Bone marrow (tissue), 2 donors: ENCODE results near the gene LRRC47.

Source experiments
- DNase-seq, 2 donors: peaks; one replicate each; lab custom pipeline; 2025; lab: John Stamatoyannopoulos, UW

Gene LRRC47

GRCh38 chr1:3747522-3747848, 48.8 kb downstream of the LRRC47 start:
- no peak for DNase-seq

DNA sequence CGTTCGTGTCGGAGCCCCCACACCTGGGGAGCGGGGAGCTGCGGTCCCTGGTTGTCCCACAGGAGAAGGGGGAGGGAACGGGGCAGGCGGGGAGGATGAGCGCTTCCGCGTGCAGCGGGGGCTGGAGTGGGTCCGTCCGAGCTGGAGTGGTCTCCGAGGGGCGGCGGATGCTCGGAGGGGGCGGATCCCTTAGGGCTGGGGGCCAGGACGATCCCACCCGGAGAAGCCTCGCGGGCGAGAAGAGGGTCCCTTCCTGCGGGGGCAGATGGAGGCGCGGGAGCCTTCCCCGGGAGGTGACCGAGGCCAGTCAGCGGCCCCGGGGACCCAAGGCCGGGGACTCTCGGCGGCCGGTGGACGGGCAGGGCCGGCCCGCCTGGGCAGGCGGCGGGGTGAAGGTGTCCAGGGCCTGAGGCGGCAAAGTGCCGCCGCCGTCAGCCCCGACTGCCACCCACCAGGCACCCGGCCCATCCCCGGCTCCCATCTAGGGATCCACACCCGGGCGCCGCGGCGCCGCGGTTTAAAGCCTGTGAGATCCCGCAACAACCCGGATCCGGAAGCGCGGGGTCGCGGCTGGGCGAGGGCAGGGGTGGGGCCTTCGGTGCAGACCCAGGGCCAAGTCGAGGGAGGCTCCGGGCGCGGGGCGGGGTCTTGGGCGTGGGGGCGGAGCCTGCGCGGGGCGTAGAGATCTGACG, 49.3 kb downstream of the LRRC47 start:
- peak; percentile 40 to 60 for DNase-seq

DNA sequence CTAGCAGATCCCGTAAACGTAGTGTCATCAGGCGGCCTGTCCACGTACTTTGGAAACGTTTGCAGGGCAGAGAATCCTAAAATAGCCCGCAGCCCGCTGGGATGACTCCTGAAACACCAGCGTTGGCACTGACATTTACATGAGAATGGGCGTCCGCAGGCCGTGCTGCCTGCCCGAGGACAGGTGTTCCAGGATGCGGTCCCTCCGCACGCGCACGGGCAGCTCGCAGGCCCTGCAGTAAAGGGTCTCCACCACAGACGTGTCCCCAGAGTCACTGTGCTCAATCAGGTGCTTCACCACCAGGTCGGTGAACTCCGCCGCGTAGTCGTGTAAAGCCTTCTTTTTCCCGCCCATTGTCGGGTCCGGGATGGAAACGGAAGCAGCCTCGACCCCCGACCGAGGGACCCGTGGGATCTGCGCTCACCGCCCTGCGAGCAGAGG, 49.9 kb downstream of the LRRC47 start:
- no peak for DNase-seq

GRCh38 chr1:3745590-3746381, 50.5 kb downstream of the LRRC47 start:
- no peak for DNase-seq

- DNase-seq: no peak
Observed at GRCh38 chr1:3745071-3745470, 51.2 kb downstream of the LRRC47 start.

- DNase-seq: no peak
Observed at GRCh38 chr1:3744646-3745045, 51.7 kb downstream of the LRRC47 start.

DNA sequence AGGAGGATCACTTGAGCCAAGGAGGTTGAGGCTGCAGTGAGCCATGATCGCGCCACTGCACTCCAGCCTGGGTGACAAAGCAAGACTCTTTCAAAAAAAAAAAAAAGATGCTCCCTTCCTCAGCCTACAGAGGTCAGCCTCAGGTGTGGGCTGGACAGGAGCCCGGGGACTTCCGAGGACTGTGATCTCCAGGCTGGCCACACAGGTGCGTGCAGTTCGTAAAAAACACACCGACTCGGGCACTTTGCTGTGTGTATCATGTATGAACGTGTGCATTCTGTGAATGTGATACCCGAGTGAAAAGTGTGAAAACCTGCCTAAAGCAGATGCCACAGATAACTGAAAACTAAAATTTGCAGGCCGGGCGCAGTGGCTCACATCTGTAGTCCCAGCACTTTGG, 52.5 kb downstream of the LRRC47 start:
- no peak for DNase-seq

DNA sequence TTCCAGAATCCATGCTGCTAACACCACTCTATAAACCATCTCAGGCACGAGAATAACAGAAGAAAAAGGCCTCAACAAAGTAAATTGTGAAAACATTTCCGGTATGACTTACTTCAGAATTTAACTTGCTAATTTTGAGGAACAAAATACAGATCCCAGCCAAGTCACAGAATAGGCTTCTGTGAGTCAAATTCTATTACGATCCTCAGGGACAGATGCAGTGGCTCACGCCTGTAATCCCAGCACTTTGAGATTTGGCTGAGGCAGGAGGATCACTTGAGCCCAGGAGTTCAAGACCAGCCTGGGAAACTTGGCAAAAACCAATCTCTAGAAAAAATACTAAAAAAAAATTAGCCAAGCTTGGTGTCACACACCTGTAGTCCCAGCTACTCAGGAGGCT, 52.9 kb downstream of the LRRC47 start:
- DNase-seq: no peak

DNA sequence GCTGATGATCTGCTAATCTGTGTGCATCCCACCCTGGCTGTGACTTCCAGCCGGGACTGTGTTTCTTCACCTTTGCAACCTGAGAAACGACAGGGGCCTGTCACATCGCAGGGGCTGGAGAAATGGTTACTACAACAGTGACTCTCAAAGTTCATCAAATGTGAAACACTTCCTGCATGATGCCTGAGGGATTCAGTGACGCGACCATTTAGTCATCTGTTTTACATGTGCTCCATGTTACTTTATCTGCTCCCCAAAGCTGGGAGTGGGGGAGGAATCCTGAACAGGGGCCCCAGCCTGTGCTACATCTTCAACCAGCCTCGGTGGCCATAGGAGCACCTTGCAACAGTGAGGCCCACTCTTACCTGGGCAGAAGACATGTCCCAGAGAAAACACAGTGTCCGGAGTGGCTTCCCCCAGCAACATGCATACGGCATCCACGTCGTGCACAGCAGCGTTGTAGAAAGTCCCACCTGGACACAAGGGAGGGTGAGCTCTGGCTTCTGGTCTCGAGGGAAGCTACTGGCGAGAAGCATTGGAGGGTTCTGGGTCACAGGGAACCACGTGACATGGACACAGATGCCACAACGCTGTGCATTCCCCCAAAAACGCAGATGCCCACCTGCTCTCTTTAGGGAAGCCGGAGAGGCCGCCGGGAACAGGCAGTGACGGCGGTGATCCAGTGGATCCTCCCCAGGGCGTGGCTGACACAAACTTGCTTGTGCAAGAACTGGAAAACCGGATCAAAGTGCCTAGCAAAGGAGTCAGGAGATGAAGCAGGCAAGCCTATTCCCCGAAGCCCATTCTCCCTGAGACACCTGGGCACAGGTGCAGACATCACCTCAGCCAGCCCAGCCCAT, 53.6 kb downstream of the LRRC47 start:
- no peak for DNase-seq

- no peak for DNase-seq
Observed at GRCh38 chr1:3741566-3742438, 54.5 kb downstream of the LRRC47 start.

- DNase-seq: no peak
Observed at GRCh38 chr1:3740752-3741151, 55.5 kb downstream of the LRRC47 start.

DNA sequence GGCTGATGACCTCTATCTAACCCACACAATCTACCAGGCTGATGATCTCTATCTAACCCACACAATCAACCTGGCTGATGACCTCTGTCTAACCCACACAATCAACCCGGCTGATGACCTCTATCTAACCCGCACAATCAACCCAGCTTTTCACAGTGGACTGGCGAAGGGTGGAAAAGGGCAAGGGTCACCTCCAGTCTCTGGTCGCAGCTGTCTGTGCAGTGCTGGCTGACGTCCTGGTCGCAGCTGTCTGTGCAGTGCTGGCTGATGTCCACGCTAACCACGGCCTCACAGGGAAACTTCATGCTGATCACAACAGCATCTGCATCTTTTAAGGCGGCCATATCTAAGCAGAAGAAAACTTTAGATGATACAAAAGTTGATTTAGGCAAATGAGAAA, 56.3 kb downstream of the LRRC47 start:
- no peak for DNase-seq

DNA sequence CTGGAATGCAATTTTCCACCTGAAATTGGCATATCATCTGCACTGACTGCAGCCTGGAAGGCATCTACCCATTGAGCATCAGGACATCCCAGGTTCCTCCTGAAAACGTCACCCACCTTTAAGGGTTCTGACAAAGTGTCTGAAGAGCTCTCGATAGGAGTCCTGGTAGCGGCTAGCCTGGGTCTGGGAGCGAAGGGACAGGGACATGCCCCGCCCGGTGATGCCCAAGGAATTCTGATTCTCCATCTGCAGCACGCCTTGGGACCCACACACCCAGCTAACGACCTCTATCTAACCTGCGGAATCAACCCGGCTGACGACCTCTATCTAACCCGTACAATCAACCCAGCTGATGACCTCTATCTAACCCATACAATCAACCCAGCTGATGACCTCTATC, 57.4 kb downstream of the LRRC47 start:
- DNase-seq: no peak

DNA sequence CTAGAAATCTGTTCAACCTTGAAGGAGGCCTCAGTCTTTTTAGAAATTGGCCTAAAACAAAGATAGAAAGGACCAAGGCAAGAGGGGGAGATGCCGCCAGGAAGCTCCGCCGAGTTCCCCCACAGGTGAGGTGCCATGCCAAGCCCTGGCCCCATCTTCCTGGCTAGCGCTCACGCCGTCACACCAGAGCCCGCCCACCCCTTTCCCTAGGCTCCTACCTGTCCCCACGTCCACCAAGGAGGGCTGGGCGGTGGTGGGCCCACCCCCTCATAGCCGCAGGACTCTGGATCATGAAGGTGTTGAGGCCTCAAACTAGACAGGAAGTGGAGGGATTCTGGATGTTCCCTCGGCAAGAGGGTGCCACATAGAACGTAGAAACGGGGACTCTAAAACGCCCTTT, 59.6 kb downstream of the LRRC47 start:
- DNase-seq: no peak

GRCh38 chr1:3736131-3736561, 60.2 kb downstream of the LRRC47 start:
- DNase-seq: no peak

GRCh38 chr1:3735688-3736087, 60.6 kb downstream of the LRRC47 start:
- no peak for DNase-seq

- DNase-seq: no peak
Observed at GRCh38 chr1:3735027-3735681, 61.1 kb downstream of the LRRC47 start.

DNA sequence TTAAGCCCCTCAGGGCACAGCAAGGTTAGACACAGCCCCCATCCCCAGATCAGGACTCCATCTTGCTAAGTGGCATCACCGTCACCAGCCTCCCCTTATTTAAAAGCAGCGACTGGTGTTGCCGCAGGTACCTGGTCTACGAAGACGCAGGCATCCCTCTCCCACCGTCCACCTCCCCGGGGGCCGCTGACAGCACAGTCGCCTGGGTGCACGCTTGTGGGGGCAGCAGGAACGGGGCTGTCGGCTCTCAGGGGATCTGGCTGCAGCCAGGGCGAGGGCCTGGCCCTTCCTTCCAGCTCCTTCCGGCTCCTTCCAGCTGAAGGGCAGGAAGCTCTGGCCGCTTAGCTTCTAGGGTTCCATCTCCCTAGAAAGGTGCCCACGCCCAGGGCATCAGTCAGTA, 61.7 kb downstream of the LRRC47 start:
- no peak for DNase-seq

DNA sequence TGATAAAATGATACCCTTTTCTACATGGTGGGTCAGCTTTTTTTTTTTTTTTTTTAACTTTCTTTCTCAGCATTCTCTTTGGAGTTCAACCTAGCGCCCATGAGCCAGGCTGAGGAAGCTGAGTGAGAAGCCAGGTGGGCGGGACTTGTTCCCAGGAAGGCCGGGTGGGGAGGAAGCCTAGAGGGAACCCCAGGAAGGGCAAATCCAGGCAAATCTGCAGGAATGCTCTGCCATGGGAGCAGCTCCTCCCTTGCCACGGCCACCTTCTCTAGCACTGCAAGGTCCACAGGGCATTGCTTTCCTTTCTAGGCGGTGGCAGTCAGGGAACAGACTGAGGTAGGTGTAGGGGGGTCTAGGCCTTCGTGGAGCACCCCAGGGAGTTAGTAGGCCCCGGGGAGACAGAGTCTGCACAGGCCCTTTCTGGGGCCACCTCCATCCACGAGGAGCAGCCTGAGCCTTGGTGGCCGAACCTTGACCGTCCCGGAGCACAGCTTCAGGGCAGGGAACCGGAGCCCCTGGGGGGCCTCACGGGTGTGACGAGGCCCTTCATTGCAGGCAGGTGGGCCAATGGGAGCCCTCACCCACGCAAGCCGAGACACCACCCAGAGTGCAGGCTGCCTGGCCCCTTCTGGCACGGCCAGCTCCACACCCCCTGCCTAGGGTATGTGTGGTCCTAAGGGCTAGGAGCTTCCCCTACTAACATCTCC, 62.3 kb downstream of the LRRC47 start:
- no peak for DNase-seq

GRCh38 chr1:3733094-3733882, 63.0 kb downstream of the LRRC47 start:
- no peak for DNase-seq
